HepG2 (cell line): ENCODE data around the gene HIRA. TPM values are rescaled to one million over a fixed set of nuclear protein-coding genes. Genes with fewer than 3 reads are reported as not detected.

ENCODE experiments used
- CTCF ChIP-seq: sonication (generic); formaldehyde crosslinking; IDR thresholded peaks from 2 replicates; pipeline ENCODE4 v1.5.0; 2020; ENCODE audit warnings: mild to moderate bottlenecking, missing genetic modification reagents, moderate library complexity
- DPF2 ChIP-seq: sonication (generic); formaldehyde crosslinking; IDR thresholded peaks from 2 replicates; pipeline ENCODE4 v1.4.0; 2020; ENCODE audit warnings: mild to moderate bottlenecking, low read depth, missing genetic modification reagents, borderline replicate concordance
- E2F1 ChIP-seq: sonication (generic); formaldehyde crosslinking; IDR thresholded peaks from 2 replicates; pipeline ENCODE4 v1.5.0; 2020; ENCODE audit warnings: missing genetic modification reagents
- EHMT2 ChIP-seq: fragments of 200-600 bp; sonication (generic); IDR thresholded peaks from 2 replicates; pipeline ENCODE4 v1.7.0; 2017; ENCODE audit warnings: antibody characterized with exemption, low read depth, low read length, borderline replicate concordance
- FOXK2 ChIP-seq: fragments of 450-650 bp; IDR thresholded peaks from 2 replicates; pipeline ENCODE4 v1.6.1; 2016
- GABPB1 ChIP-seq: IDR thresholded peaks from 2 replicates; pipeline ENCODE4 v1.6.1; 2016; ENCODE audit warnings: mild to moderate bottlenecking, missing genetic modification reagents, moderate library complexity, missing compliant biosample characterization
- HNF4G ChIP-seq, 2 experiments: sonication (generic) in 1 of 2; formaldehyde crosslinking in 1 of 2; IDR thresholded peaks; 2 replicates each; pipeline versions ENCODE4 v1.4.0 to v1.6.1; 2011 to 2020; ENCODE audit warnings: borderline replicate concordance in 2 of 2, low read depth in 2 of 2, mild to moderate bottlenecking in 2 of 2, low read length in 1 of 2, missing genetic modification reagents in 1 of 2, moderate library complexity in 1 of 2
- KDM1A ChIP-seq: IDR thresholded peaks from 2 replicates; pipeline ENCODE4 v1.6.1; 2016; ENCODE audit warnings: missing compliant biosample characterization
- MLXIP ChIP-seq: sonication (generic); formaldehyde crosslinking; IDR thresholded peaks from 2 replicates; pipeline ENCODE4 v1.9.0; 2021; ENCODE audit warnings: missing genetic modification reagents, borderline replicate concordance
- RARG ChIP-seq: sonication (generic); formaldehyde crosslinking; IDR thresholded peaks from 2 replicates; pipeline ENCODE4 v1.4.0; 2020; ENCODE audit warnings: low read depth, mild to moderate bottlenecking, missing genetic modification reagents
- SIN3A ChIP-seq: IDR thresholded peaks from 2 replicates; pipeline ENCODE4 v1.6.1; 2011; ENCODE audit warnings: low read depth, mild to moderate bottlenecking, control low read depth, low read length, borderline replicate concordance
- ZIK1 ChIP-seq: sonication (generic); formaldehyde crosslinking; IDR thresholded peaks from 2 replicates; pipeline ENCODE4 v1.5.0; 2020; ENCODE audit warnings: mild to moderate bottlenecking, low read depth, missing genetic modification reagents, borderline replicate concordance
- ZNF12 ChIP-seq: sonication (generic); formaldehyde crosslinking; IDR thresholded peaks from 2 replicates; pipeline ENCODE4 v1.5.0; 2020; ENCODE audit warnings: missing genetic modification reagents
- ZNF121 ChIP-seq: sonication (generic); formaldehyde crosslinking; IDR thresholded peaks from 2 replicates; pipeline ENCODE4 v1.5.0; 2020; ENCODE audit warnings: mild to moderate bottlenecking, missing genetic modification reagents
- ZNF276 ChIP-seq: sonication (generic); formaldehyde crosslinking; IDR thresholded peaks from 2 replicates; pipeline ENCODE4 v1.4.0; 2020; ENCODE audit warnings: mild to moderate bottlenecking, low read depth, missing genetic modification reagents
- ZNF549 ChIP-seq: sonication (generic); formaldehyde crosslinking; IDR thresholded peaks from 2 replicates; pipeline ENCODE4 v1.5.0; 2020; ENCODE audit warnings: missing genetic modification reagents
- ZNF687 ChIP-seq: sonication (generic); formaldehyde crosslinking; IDR thresholded peaks from 2 replicates; pipeline ENCODE4 v1.5.1; 2020; ENCODE audit warnings: mild to moderate bottlenecking, missing genetic modification reagents, moderate library complexity
- polyA plus RNA-seq, 8 experiments: library from polyadenylated mRNA; depleted of rRNA in 3 of 8; stranded (reverse) in 7 of 8; unstranded in 1 of 8; fragments of >200 nt; fragmentation: Illumina TruSeq in 4 of 8; extraction: Trizol in 4 of 8; gene quantifications; 2 replicates each; pipeline versions ENCODE4 v1.2.1 to v1.2.3, GENCODE V29; 2011 to 2016; ENCODE audit warnings: low read depth in 4 of 8, missing spikeins in 1 of 8, mixed read lengths in 1 of 8; ENCODE audit not compliant: insufficient read depth in 1 of 8
- total RNA-seq, 5 experiments: library from RNA; depleted of rRNA; stranded (reverse); fragments of >200 nt; fragmentation: Illumina TruSeq; extraction: Trizol; gene quantifications; 2 replicates each; pipeline ENCODE4 v1.2.3, GENCODE V29; 2016; ENCODE audit warnings: low read depth in 1 of 5

The HIRA gene
- total and polyA plus RNA-seq, 2 of the 13 experiments (the other 11 are each of a cell fraction or from before 2014, with no cell fraction given), result 21.5 to 29.2 TPM

GRCh38 chr22:19448076-19448607 lies 16.6 kb upstream of the HIRA start (continued):
- peak; percentile 44; the same call in 1 of the 2 replicates for TF ChIP-seq ZNF687 (CRISPR knock-in tag)
- TF ChIP-seq CTCF (CRISPR knock-in tag), result 0 out of 2 replicates have a peak, but pooled peaks have one; percentile 1
- no peak for TF ChIP-seq KDM1A (CRISPR knock-in tag)
- TF ChIP-seq GABPB1 (CRISPR knock-in tag), result no peak
- TF ChIP-seq ZNF276, result no peak
- no peak for TF ChIP-seq ZNF121
- peak; percentile 19; the same call in 1 of the 2 replicates for TF ChIP-seq SIN3A
- no peak for TF ChIP-seq ZNF549
- TF ChIP-seq ZIK1 (CRISPR knock-in tag), result no peak; the same call in 1 of the 2 replicates
- no peak for TF ChIP-seq RARG (CRISPR knock-in tag)
- TF ChIP-seq E2F1 (CRISPR knock-in tag), result 0 out of 2 replicates have a peak, but pooled peaks have one; percentile 7
- TF ChIP-seq HNF4G (IDR thresholded peaks at IDR 0.05; ENCODE audit: borderline replicate concordance, low read depth, low read length), result no peak
- TF ChIP-seq HNF4G (CRISPR knock-in tag; IDR thresholded peaks at IDR 0.05; ENCODE audit: borderline replicate concordance, low read depth), result no peak
- TF ChIP-seq FOXK2, result no peak
- no peak for TF ChIP-seq MLXIP (CRISPR knock-in tag)
- TF ChIP-seq ZNF12, result no peak
- TF ChIP-seq DPF2 (CRISPR knock-in tag), result no peak
- TF ChIP-seq EHMT2, result no peak
